ENCODE results near the gene SLC30A2.

The SLC30A2 gene

GRCh38 chr1:26037904-26038303 is 8.0 kb downstream of the SLC30A2 start:
- DNase-seq: no peak

GRCh38 chr1:26036756-26037281 is 9.1 kb downstream of the SLC30A2 start:
- no peak for DNase-seq

- no peak for DNase-seq
Measured at GRCh38 chr1:26035959-26036755, 9.8 kb downstream of the SLC30A2 start.

GRCh38 chr1:26035203-26035958 is 10.5 kb downstream of the SLC30A2 start:
- DNase-seq: peak; percentile 56

- no peak for DNase-seq
Measured at GRCh38 chr1:26034504-26035202, 11.3 kb downstream of the SLC30A2 start.

GRCh38 chr1:26032656-26033357 is 13.1 kb downstream of the SLC30A2 start:
- no peak for DNase-seq

- no peak for DNase-seq
Measured at GRCh38 chr1:26031611-26032220, 14.2 kb downstream of the SLC30A2 start.

GRCh38 chr1:26031196-26031595 is 14.7 kb downstream of the SLC30A2 start:
- DNase-seq: no peak

- no peak for DNase-seq
Measured at GRCh38 chr1:26029864-26030481, 15.9 kb downstream of the SLC30A2 start.

- DNase-seq: no peak
Measured at GRCh38 chr1:26029054-26029863, 16.7 kb downstream of the SLC30A2 start.

- no peak for DNase-seq
Measured at GRCh38 chr1:26028490-26028980, 17.4 kb downstream of the SLC30A2 start.

GRCh38 chr1:26027716-26028489 is 18.0 kb downstream of the SLC30A2 start:
- DNase-seq: no peak

- no peak for DNase-seq
Measured at GRCh38 chr1:26025517-26025916, 20.4 kb downstream of the SLC30A2 start.

- DNase-seq: no peak
Measured at GRCh38 chr1:26025060-26025459, 20.9 kb downstream of the SLC30A2 start.

GRCh38 chr1:26023826-26024225 is 22.1 kb downstream of the SLC30A2 start:
- no peak for DNase-seq

GRCh38 chr1:26023009-26023408 is 22.9 kb downstream of the SLC30A2 start:
- DNase-seq: no peak

GRCh38 chr1:26022404-26022779 is 23.5 kb downstream of the SLC30A2 start:
- no peak for DNase-seq

- no peak for DNase-seq
Measured at GRCh38 chr1:26021647-26022403, 24.1 kb downstream of the SLC30A2 start, which contains the start of gene EXTL1. Gene EXTL1, plus strand, starts transcription at chr1:26021775. Its CDS starts 872 bp downstream, at chr1:26022647.

Measured in NCI-H2029 treated with DMSO at 0.1 percent for 48 hours (cell line).